HFFc6 (cell line): ENCODE data around the gene CAB39L. TPM values are rescaled to one million over a fixed set of nuclear protein-coding genes. Genes with fewer than 3 reads are reported as not detected.

ENCODE experiments used
- DNase-seq: peaks from one replicate; pipeline ENCODE4 v3.0.0-alpha.2; 2018
- H3K27ac Mint-ChIP-seq: 2 replicates; pipeline ENCODE4 v1.8.0; 2020; ENCODE audit warnings: mild to moderate bottlenecking, mixed read lengths
- H3K27me3 Mint-ChIP-seq: 2 replicates; pipeline ENCODE4 v1.8.0; 2021; ENCODE audit warnings: mild to moderate bottlenecking, moderate library complexity, mixed read lengths; ENCODE audit not compliant: insufficient read depth
- H3K36me3 Mint-ChIP-seq: 2 replicates; pipeline ENCODE4 v1.8.0; 2021; ENCODE audit warnings: low read depth, mixed read lengths
- H3K4me1 Mint-ChIP-seq: 2 replicates; pipeline ENCODE4 v1.8.0; 2020; ENCODE audit warnings: low read depth, mixed read lengths
- H3K4me3 Mint-ChIP-seq: 2 replicates; pipeline ENCODE4 v1.8.0; 2020; ENCODE audit warnings: mild to moderate bottlenecking, moderate library complexity, mixed read lengths
- H3K9me3 Mint-ChIP-seq: 2 replicates; pipeline ENCODE4 v1.8.0; 2020; ENCODE audit warnings: mild to moderate bottlenecking, mixed read lengths
- total RNA-seq, 6 experiments: library from RNA; stranded (reverse); fragmentation: NEBNext Ultra II Directional; extraction: Animal tissue kit (Norgen Biotek cat#: 25700); gene quantifications; 2 replicates in 1 of 6; 3 replicates in 5 of 6; pipeline ENCODE4 v1.2.3, GENCODE V29; 2021
- TF ChIP-seq, protein P1 (sequence below): fragments of 200-600 bp; sonication (generic); IDR thresholded peaks from 2 replicates; pipeline ENCODE4 v1.5.0; 2021; ENCODE audit warnings: antibody characterized with exemption, mild to moderate bottlenecking

The CAB39L gene
- total RNA-seq, 6 experiments from 2014 or later: 3.7 to 6.9 (median 5.9) TPM

DNA sequence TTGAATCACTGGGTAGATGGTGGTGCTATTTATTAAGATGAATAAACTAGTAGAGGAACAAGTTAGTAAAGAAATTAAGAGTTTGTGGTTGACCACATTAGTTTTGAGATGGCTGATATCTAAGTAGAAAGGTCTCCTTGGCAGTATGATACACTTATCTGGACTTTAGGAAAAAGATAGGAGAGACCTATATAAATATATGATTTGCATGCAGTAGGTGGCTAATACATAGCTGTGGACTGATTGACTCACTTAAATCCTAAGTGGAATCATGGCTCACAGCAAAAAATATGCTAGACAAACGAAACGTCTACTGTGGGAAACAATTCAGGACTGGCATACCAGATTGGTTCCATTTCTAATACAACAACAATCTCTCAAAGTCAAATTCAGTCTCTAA is 92.0 kb downstream of the CAB39L start:
- Mint-ChIP-seq H3K36me3 (peaks cover 11% of the 10 kb centered on the region; the same call in 1 of the 2 replicates), H3K27me3 (no peaks in the 10 kb centered on the region), H3K27ac (peak overlapping the region; percentile 75), H3K4me3 (peak overlapping the region; percentile 52), H3K4me1 (peaks cover 57% of the 10 kb centered on the region), H3K9me3 (no peaks in the 10 kb centered on the region)
- TF ChIP-seq, protein P1, sequence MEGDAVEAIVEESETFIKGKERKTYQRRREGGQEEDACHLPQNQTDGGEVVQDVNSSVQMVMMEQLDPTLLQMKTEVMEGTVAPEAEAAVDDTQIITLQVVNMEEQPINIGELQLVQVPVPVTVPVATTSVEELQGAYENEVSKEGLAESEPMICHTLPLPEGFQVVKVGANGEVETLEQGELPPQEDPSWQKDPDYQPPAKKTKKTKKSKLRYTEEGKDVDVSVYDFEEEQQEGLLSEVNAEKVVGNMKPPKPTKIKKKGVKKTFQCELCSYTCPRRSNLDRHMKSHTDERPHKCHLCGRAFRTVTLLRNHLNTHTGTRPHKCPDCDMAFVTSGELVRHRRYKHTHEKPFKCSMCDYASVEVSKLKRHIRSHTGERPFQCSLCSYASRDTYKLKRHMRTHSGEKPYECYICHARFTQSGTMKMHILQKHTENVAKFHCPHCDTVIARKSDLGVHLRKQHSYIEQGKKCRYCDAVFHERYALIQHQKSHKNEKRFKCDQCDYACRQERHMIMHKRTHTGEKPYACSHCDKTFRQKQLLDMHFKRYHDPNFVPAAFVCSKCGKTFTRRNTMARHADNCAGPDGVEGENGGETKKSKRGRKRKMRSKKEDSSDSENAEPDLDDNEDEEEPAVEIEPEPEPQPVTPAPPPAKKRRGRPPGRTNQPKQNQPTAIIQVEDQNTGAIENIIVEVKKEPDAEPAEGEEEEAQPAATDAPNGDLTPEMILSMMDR: no peak
- peak; percentile 83 for DNase-seq

DNA sequence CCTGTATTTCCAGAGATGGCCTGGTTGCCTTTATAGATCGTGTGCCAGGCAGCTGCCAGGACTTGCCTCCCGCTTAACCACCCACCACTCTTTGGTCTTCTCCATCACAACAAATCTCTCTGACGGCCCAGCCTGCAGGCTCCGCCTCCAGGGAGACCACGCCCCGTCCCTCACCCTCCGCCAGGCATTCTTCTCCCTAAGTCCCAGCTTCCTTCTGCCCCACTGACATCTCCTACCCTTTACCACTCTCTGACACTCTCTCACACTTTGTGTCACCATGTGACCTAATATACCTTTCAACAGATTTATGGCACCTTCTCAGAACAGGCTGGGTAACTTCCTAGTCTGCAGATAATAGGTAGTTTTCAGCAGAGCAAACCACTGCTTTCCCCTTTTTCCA is 95.1 kb downstream of the CAB39L start:
- DNase-seq: no peak
- peaks cover 6% of the 10 kb centered on the region; the same call in 1 of the 2 replicates for H3K36me3 Mint-ChIP-seq
- H3K27ac Mint-ChIP-seq: no peak overlapping the region
- H3K4me1 Mint-ChIP-seq: peaks cover 34% of the 10 kb centered on the region
- H3K27me3 Mint-ChIP-seq: no peaks in the 10 kb centered on the region
- H3K4me3 Mint-ChIP-seq: no peak overlapping the region
- TF ChIP-seq, protein P1: no peak
- no peaks in the 10 kb centered on the region for H3K9me3 Mint-ChIP-seq

DNA sequence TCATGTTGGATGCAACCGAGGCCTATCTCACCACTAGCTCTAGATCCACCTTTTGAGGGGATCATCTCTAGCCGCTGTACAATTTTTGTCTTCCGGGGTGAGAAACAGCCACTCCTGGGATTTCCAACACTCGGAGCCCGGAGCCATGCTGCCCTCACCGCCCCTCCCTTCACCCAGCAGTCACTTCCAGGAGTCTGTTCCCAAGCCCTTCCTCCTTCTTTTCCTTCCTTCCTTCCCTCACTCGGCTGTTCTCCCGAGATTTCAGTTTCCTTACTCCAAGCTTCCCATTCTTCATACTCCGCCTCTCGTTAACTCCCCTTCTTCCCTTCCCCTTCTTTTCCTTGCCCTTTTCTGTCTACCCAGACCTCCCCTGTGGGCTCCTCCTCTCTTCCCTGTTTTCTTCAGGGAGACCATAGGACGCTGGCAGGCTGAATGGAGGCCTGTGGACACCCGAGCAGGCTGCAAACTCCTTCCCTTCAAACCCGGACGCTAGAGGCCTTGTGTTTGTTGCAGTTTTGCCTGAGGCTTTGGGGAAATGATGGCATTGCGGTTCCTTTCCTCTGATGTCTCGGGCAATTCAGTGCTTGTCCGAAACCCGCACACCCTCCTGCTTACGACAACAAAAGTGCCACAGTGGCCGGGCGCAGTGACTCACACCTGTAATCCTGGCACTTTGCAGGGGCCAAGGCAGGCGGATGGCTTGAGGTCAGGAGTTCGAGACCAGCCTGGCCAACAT is 96.0 kb downstream of the CAB39L start:
- Mint-ChIP-seq H3K36me3 (peaks cover 6% of the 10 kb centered on the region; the same call in 1 of the 2 replicates), H3K9me3 (no peaks in the 10 kb centered on the region), H3K27ac (no peak overlapping the region), H3K4me3 (no peak overlapping the region), H3K4me1 (peaks cover 35% of the 10 kb centered on the region), H3K27me3 (no peaks in the 10 kb centered on the region)
- TF ChIP-seq, protein P1: no peak
- no peak for DNase-seq

DNA sequence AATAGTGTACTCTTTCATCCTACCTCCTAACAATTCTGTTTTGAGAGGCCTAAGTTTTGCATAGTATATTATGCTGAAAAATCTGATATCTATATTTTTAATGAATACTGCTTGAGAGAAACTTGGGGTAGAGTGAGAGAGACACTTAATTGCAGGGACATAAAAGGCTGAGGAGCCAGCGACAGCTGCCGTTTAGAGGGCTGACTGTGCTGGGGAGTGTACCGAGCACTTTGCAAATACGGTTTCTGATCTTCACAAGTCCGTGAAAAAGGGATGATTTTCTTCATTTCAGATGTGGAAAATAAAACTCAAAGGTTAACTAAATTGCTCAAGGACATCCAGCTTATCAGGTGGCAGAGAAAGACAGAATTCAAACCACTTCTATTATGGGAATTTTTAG is 97.4 kb downstream of the CAB39L start:
- H3K9me3 Mint-ChIP-seq: no peaks in the 10 kb centered on the region
- DNase-seq: no peak
- no peak overlapping the region for H3K27ac Mint-ChIP-seq
- H3K36me3 Mint-ChIP-seq: peaks cover 6% of the 10 kb centered on the region; the same call in 1 of the 2 replicates
- H3K4me1 Mint-ChIP-seq: peaks cover 25% of the 10 kb centered on the region
- no peak overlapping the region for H3K4me3 Mint-ChIP-seq
- H3K27me3 Mint-ChIP-seq: no peaks in the 10 kb centered on the region
- TF ChIP-seq, protein P1: no peak

DNA sequence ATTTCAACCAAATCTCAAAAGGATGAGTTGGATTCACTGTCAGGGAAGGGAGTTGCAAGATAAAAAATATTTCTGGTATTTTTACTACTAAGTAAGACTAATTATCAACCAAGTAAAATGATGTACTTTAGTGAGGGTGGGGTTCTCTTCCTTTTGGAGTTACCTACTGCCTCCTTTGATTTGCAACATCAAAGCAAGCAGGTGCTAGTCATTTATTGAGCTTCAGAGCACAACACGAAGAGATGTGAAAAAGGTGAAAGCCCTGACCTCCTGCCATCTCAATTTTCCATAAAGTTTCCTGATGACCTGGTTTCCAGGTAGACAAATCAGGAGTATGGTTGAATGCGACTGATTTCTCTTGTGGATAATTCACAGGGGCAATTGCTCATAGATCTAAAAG is 100.1 kb downstream of the CAB39L start:
- DNase-seq: no peak
- no peaks in the 10 kb centered on the region for H3K27me3 Mint-ChIP-seq
- H3K27ac Mint-ChIP-seq: no peak overlapping the region
- peaks cover 12% of the 10 kb centered on the region for H3K4me1 Mint-ChIP-seq
- H3K36me3 Mint-ChIP-seq: peaks cover 3% of the 10 kb centered on the region; the same call in 1 of the 2 replicates
- no peaks in the 10 kb centered on the region for H3K9me3 Mint-ChIP-seq
- TF ChIP-seq, protein P1: no peak
- H3K4me3 Mint-ChIP-seq: peak overlapping the region; percentile 2; the same call in 1 of the 2 replicates
